ENCODE measurements around the gene PDE4B.

PDE4B gene

DNA sequence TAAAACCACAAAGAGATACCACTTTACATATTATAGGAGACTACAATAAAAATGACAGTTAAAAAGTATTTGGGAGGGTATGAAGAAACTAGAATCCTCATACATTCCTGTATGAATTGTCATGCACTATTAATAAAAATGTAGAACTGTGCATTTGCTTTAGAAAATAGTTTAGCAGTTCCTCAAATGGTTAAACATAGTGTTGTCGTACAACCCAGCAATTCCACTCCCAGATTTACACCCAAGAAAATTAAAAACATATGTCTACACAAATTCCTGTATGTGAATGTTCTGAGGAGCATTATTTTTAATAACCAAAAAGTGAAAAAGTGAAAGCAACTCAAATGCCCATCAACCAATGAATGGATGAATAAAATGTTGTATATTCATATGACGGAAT is 23.1 kb upstream of the PDE4B start:
- TF ChIP-seq, protein P1, sequence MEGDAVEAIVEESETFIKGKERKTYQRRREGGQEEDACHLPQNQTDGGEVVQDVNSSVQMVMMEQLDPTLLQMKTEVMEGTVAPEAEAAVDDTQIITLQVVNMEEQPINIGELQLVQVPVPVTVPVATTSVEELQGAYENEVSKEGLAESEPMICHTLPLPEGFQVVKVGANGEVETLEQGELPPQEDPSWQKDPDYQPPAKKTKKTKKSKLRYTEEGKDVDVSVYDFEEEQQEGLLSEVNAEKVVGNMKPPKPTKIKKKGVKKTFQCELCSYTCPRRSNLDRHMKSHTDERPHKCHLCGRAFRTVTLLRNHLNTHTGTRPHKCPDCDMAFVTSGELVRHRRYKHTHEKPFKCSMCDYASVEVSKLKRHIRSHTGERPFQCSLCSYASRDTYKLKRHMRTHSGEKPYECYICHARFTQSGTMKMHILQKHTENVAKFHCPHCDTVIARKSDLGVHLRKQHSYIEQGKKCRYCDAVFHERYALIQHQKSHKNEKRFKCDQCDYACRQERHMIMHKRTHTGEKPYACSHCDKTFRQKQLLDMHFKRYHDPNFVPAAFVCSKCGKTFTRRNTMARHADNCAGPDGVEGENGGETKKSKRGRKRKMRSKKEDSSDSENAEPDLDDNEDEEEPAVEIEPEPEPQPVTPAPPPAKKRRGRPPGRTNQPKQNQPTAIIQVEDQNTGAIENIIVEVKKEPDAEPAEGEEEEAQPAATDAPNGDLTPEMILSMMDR (IDR thresholded peaks at IDR 0.05): no peak
- Histone ChIP-seq H2AFZ (no peak overlapping the region), H3K27ac (no peak overlapping the region)

DNA sequence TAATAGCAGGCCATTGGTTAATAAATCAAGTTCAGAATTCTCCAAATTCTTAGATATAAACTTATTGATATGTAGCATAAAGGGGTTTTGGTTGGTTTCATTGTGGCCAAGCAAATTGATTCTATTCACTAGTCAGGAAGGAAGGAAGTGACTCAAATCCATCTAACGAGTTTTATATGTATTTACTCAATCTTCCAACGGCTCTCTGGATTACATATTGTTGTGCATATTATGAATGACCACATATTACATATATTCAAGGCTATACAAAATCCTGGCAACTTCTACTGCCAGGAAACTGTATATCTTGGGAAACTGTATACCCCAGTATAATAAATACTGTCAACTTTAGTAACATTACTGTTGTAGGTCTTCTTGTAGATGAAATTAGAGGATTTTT is 20.1 kb upstream of the PDE4B start:
- Histone ChIP-seq H3K4me1 (no peaks in the 10 kb centered on the region), H3K27ac (no peak overlapping the region), H3K36me3 (ENCODE audit: control insufficient read depth, insufficient read depth, low read length) (no peaks in the 10 kb centered on the region), H3K4me3 (ENCODE audit: low read depth, low read length) (no peak overlapping the region), H3K4me2 (ENCODE audit: low read length) (no peak overlapping the region), H3K9ac (no peak overlapping the region), H3K79me2 (no peaks in the 10 kb centered on the region), H3K27me3 (ENCODE audit: control insufficient read depth, insufficient read depth, low read length) (no peaks in the 10 kb centered on the region), H3K9me3 (ENCODE audit: control insufficient read depth, low read length) (peaks cover 4% of the 10 kb centered on the region), H2AFZ (no peak overlapping the region)
- TF ChIP-seq, protein P1 (IDR thresholded peaks at IDR 0.05): no peak

More for the DNA sequence above, 23.1 kb upstream of the PDE4B start:
- peaks cover 4% of the 10 kb centered on the region for H3K9me3 ChIP-seq (ENCODE audit: control insufficient read depth, low read length)
- H3K4me3 ChIP-seq (ENCODE audit: low read depth, low read length): no peak overlapping the region
- H3K9ac ChIP-seq: no peak overlapping the region
- H3K79me2 ChIP-seq: no peaks in the 10 kb centered on the region
- H3K4me1 ChIP-seq: no peaks in the 10 kb centered on the region
- H3K27me3 ChIP-seq (ENCODE audit: control insufficient read depth, insufficient read depth, low read length): no peaks in the 10 kb centered on the region
- no peak overlapping the region for H3K4me2 ChIP-seq (ENCODE audit: low read length)
- H3K36me3 ChIP-seq (ENCODE audit: control insufficient read depth, insufficient read depth, low read length): no peaks in the 10 kb centered on the region

DNA sequence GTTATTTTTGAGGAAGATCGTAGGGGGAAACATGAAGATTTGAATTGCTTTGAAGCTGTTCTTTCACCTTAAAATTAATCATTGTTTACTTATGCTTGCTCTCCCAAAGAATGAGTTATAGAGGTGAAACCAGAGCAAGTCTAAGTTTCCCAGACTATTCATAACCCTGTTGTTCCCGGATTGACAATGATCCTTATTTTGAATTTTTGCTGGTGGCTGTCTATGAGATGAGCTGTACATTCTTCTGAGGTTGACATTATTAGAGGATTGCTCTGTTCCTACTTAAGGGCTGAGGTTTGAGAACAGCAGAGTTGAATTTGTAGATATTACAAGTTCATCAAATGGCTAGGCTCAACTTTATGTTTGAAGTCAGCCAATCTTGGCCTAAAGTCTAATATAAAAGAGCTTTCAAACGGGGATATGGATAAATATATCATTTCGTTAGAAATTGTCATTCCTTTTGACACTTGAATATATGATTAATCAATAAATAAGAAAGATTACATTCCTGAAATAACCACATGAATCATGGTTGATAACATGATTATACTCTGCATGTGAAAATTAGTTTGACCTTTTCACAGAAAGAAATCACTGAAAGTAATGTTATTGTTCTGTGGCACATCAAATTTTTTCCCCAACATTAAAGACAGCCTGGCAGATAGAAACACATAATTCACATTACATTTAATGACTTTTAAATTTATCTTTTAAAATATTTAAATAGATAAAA is 19.1 kb upstream of the PDE4B start:
- H3K9me3 ChIP-seq (ENCODE audit: control insufficient read depth, low read length): peaks cover 4% of the 10 kb centered on the region
- H3K4me1 ChIP-seq: no peaks in the 10 kb centered on the region
- no peak overlapping the region for H3K4me2 ChIP-seq (ENCODE audit: low read length)
- H2AFZ ChIP-seq: no peak overlapping the region
- no peak overlapping the region for H3K9ac ChIP-seq
- TF ChIP-seq, protein P1 (IDR thresholded peaks at IDR 0.05): no peak
- H3K36me3 ChIP-seq (ENCODE audit: control insufficient read depth, insufficient read depth, low read length): no peaks in the 10 kb centered on the region
- no peak overlapping the region for H3K4me3 ChIP-seq (ENCODE audit: low read depth, low read length)
- no peaks in the 10 kb centered on the region for H3K27me3 ChIP-seq (ENCODE audit: control insufficient read depth, insufficient read depth, low read length)
- H3K27ac ChIP-seq: no peak overlapping the region
- H3K79me2 ChIP-seq: no peaks in the 10 kb centered on the region

DNA sequence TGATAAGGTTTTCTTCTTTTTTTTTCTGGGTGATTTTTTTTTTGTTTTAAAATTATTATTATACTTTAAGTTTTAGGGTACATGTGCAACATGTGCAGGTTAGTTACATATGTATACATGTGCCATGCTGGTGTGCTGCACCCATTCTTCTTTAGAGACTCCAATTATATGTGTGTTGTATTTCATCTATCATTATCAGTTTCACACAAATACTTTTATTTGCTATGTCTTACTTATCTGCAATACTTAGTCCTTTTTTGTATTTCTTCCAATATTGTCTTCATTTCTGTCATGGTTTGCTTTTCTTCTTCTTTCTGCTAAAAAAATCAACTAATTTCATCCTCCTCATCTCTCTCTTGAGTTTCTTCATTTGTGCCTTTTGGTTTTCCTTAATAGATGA is 3.9 kb upstream of the PDE4B start:
- Histone ChIP-seq H3K4me3 (ENCODE audit: low read depth, low read length) (no peak overlapping the region), H3K79me2 (no peaks in the 10 kb centered on the region), H3K27ac (no peak overlapping the region), H3K27me3 (ENCODE audit: control insufficient read depth, insufficient read depth, low read length) (peaks cover 7% of the 10 kb centered on the region), H2AFZ (no peak overlapping the region), H3K9ac (no peak overlapping the region), H3K4me1 (no peaks in the 10 kb centered on the region), H3K4me2 (ENCODE audit: low read length) (no peak overlapping the region), H3K36me3 (ENCODE audit: control insufficient read depth, insufficient read depth, low read length) (no peaks in the 10 kb centered on the region), H3K9me3 (ENCODE audit: control insufficient read depth, low read length) (no peaks in the 10 kb centered on the region)
- TF ChIP-seq, protein P1 (IDR thresholded peaks at IDR 0.05): no peak

DNA sequence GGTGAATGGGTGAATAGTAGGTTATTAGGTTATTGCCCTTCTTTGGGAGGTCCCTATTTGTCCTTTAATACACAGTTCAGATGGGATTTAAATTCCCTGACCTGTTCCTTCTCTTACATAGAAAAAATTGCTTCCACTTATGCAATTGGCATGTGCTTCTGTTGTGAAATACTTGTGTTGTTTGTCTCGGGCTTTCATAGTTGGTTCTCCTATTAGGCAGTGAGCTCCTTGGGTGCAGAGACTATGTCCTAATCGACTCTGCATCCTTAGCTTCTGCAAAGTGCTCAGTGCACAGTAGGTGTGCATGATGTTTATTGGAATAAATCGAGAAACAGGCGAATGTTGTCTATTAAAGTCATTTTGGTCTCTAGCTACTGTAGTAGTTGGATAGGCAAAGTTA is 1.3 kb upstream of the PDE4B start:
- Histone ChIP-seq H3K36me3 (ENCODE audit: control insufficient read depth, insufficient read depth, low read length) (no peaks in the 10 kb centered on the region), H3K4me3 (ENCODE audit: low read depth, low read length) (no peak overlapping the region), H3K79me2 (no peaks in the 10 kb centered on the region), H3K9me3 (ENCODE audit: control insufficient read depth, low read length) (no peaks in the 10 kb centered on the region), H3K4me1 (no peaks in the 10 kb centered on the region), H3K27ac (no peak overlapping the region), H2AFZ (no peak overlapping the region), H3K27me3 (ENCODE audit: control insufficient read depth, insufficient read depth, low read length) (peaks cover 7% of the 10 kb centered on the region), H3K9ac (no peak overlapping the region), H3K4me2 (ENCODE audit: low read length) (no peak overlapping the region)
- TF ChIP-seq, protein P1 (IDR thresholded peaks at IDR 0.05): no peak

All from parathyroid adenoma (tissue), 2 donors.